Thyroid gland (tissue), 4 donors: ENCODE measurements around the gene AZIN2. TPM values are rescaled to one million over a fixed set of nuclear protein-coding genes. Genes with fewer than 3 reads are reported as not detected.

Source experiments
- DNase-seq, 2 donors: peaks; one replicate each; pipeline ENCODE4 v3.0.0-alpha.2; 2019
- H3K27ac ChIP-seq, 3 donors: fragments of 200-600 bp; sonication (generic); 1 replicate in 2 of 3; 2 replicates in 1 of 3; pipeline ENCODE4 v1.5.1; 2016 to 2019; ENCODE audit warnings: mild to moderate bottlenecking in 1 of 3, moderate library complexity in 1 of 3
- H3K27me3 ChIP-seq: fragments of 200-600 bp; sonication (generic); one replicate; pipeline ENCODE4 v1.5.1; 2019
- H3K36me3 ChIP-seq, 2 donors: fragments of 200-600 bp; sonication (generic); one replicate each; pipeline ENCODE4 v1.5.1; 2016 to 2019
- H3K4me1 ChIP-seq, 2 donors: fragments of 200-600 bp; sonication (generic); one replicate each; pipeline ENCODE4 v1.5.1; 2017 to 2019
- H3K4me3 ChIP-seq, 3 donors: fragments of 200-600 bp; sonication (generic); replicated peaks in 1 of 3; 1 replicate in 2 of 3; 2 replicates in 1 of 3; pipeline ENCODE4 v1.5.1; 2016; ENCODE audit warnings: mild to moderate bottlenecking in 1 of 3
- H3K9me3 ChIP-seq: fragments of 200-600 bp; sonication (generic); one replicate; pipeline ENCODE4 v1.5.1; 2017
- POLR2A ChIP-seq, 2 donors: fragments of 450-650 bp; IDR thresholded peaks; one replicate each; pipeline ENCODE4 v1.6.1; 2017; ENCODE audit warnings: antibody characterized with exemption in 2 of 2, mild to moderate bottlenecking in 2 of 2, moderate library complexity in 1 of 2
- WGBS, 2 donors: methylation state at CpG; one replicate each; pipeline ENCODE4 v1.1.5; 2017; 5-methylcytosine and 5-hydroxymethylcytosine counted together
- intact Hi-C: fragments of 100-400 bp; cut with DNase I; formaldehyde crosslinking; loops from one replicate; pipeline ENCODE4 v1.15.1; 2023
- total RNA-seq, 4 donors: library from RNA; depleted of rRNA; stranded (reverse); fragments of >200 nt; gene quantifications; one replicate each; pipeline ENCODE4 v1.2.3, GENCODE V29; 2016
- TF ChIP-seq, protein P1 (sequence below), 6 experiments: fragments of 200-600 bp in 3 of 6; fragments of 450-650 bp in 3 of 6; sonication (generic) in 3 of 6; IDR thresholded peaks; one replicate each; pipeline ENCODE4 v1.5.1; 2016 to 2019; ENCODE audit warnings: antibody characterized with exemption in 6 of 6, mild to moderate bottlenecking in 2 of 6, inconsistent platforms in 1 of 6, moderate library complexity in 1 of 6

Gene AZIN2
- total RNA-seq, 4 donors from 2014 or later = 4.9 to 13.6 (median 5.3) TPM

GRCh38 chr1:33110477-33110876 lies 29.5 kb downstream of the AZIN2 start:
- no peaks in the 10 kb centered on the region for H3K27me3 ChIP-seq
- no peak overlapping the region for H3K4me3 ChIP-seq
- no peaks in the 10 kb centered on the region for H3K4me1 ChIP-seq
- intact Hi-C loops = no loop called here
- no peaks in the 10 kb centered on the region for H3K9me3 ChIP-seq
- no peak overlapping the region for H3K27ac ChIP-seq
- H3K36me3 ChIP-seq = no peaks in the 10 kb centered on the region
- no peak for TF ChIP-seq POLR2A (IDR thresholded peaks at IDR 0.05)
- DNase-seq = no peak

GRCh38 chr1:33111965-33112364 lies 31.0 kb downstream of the AZIN2 start:
- no peaks in the 10 kb centered on the region for H3K4me1 ChIP-seq
- WGBS, 2 donors = 58 to 64% methylated on average over 3 of the region's 3 CpGs
- no peaks in the 10 kb centered on the region for H3K9me3 ChIP-seq
- H3K36me3 ChIP-seq = no peaks in the 10 kb centered on the region
- no peak overlapping the region for H3K27ac ChIP-seq
- intact Hi-C loops = no loop called here
- no peak overlapping the region for H3K4me3 ChIP-seq
- no peaks in the 10 kb centered on the region for H3K27me3 ChIP-seq
- no peak for TF ChIP-seq POLR2A (IDR thresholded peaks at IDR 0.05)
- TF ChIP-seq, protein P1, sequence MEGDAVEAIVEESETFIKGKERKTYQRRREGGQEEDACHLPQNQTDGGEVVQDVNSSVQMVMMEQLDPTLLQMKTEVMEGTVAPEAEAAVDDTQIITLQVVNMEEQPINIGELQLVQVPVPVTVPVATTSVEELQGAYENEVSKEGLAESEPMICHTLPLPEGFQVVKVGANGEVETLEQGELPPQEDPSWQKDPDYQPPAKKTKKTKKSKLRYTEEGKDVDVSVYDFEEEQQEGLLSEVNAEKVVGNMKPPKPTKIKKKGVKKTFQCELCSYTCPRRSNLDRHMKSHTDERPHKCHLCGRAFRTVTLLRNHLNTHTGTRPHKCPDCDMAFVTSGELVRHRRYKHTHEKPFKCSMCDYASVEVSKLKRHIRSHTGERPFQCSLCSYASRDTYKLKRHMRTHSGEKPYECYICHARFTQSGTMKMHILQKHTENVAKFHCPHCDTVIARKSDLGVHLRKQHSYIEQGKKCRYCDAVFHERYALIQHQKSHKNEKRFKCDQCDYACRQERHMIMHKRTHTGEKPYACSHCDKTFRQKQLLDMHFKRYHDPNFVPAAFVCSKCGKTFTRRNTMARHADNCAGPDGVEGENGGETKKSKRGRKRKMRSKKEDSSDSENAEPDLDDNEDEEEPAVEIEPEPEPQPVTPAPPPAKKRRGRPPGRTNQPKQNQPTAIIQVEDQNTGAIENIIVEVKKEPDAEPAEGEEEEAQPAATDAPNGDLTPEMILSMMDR (IDR thresholded peaks at IDR 0.05) = no peak
- no peak for DNase-seq

- Histone ChIP-seq H3K27ac (no peak overlapping the region), H3K4me1 (no peaks in the 10 kb centered on the region), H3K9me3 (no peaks in the 10 kb centered on the region), H3K36me3 (no peaks in the 10 kb centered on the region), H3K4me3 (no peak overlapping the region), H3K27me3 (no peaks in the 10 kb centered on the region)
- WGBS, 2 donors = 92 to 96% methylated on average over 11 to 12 of the region's 13 CpGs
- no peak for DNase-seq
- TF ChIP-seq, protein P1 (IDR thresholded peaks at IDR 0.05) = no peak
- no peak for TF ChIP-seq POLR2A (IDR thresholded peaks at IDR 0.05)
- intact Hi-C loops = no loop called here
Measured at GRCh38 chr1:33117440-33118085, 36.6 kb downstream of the AZIN2 start.

DNA sequence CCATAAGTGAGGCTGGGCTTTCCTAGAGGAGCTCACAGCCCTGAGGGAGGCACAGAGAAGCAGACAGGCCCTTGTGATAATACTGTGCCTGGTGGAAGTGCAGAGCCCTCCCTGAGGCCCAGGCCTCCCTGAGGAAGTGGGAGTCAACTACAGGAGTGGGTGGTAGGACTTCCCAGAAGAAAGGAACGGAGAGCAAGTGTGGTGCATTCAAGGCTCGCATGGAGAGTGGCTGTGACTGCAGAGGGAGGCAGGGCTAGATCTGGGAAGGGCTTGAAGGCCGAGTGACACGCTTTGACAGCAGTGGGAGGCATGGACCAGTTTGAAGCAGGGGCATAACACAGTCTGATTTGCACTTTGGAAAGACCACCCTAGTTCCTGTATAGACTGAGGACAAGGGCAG lies 37.3 kb downstream of the AZIN2 start:
- no peak for DNase-seq
- WGBS, 2 donors = 78 to 83% methylated on average over 4 of the region's 4 CpGs
- Histone ChIP-seq H3K4me1 (no peaks in the 10 kb centered on the region), H3K27ac (no peak overlapping the region), H3K9me3 (no peaks in the 10 kb centered on the region), H3K27me3 (no peaks in the 10 kb centered on the region), H3K36me3 (no peaks in the 10 kb centered on the region), H3K4me3 (no peak overlapping the region)
- no peak for TF ChIP-seq POLR2A (IDR thresholded peaks at IDR 0.05)
- TF ChIP-seq, protein P1 (IDR thresholded peaks at IDR 0.05) = no peak
- intact Hi-C loops = no loop called here

DNA sequence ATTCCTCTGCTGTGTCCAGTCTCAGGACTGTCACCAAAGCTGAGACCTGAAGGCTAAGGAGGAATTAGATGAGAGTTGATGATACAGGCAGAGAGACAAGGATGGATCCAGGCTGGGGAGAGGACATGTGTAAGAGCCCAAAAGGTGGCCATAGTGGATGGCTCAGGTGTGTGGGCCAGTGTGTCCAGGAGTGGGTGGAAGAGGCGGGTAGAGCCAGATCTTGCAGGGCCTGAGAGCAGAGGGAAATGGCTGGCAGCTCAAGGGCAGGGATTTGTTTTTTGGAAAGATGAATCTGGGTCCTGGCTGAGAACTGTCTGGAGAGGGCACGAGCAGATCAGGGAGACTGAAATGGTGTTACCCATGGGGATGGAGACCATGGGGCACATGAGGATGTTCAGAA lies 38.1 kb downstream of the AZIN2 start:
- TF ChIP-seq POLR2A (IDR thresholded peaks at IDR 0.05) = no peak
- TF ChIP-seq, protein P1 (IDR thresholded peaks at IDR 0.05) = no peak
- 82 to 83% methylated on average over 2 of the region's 2 CpGs for WGBS, 2 donors
- no peaks in the 10 kb centered on the region for H3K4me1 ChIP-seq
- H3K9me3 ChIP-seq = no peaks in the 10 kb centered on the region
- H3K27ac ChIP-seq = no peak overlapping the region
- H3K36me3 ChIP-seq = no peaks in the 10 kb centered on the region
- no peak overlapping the region for H3K4me3 ChIP-seq
- H3K27me3 ChIP-seq = no peaks in the 10 kb centered on the region
- intact Hi-C loops = no loop called here
- DNase-seq = no peak
